ENCODE measurements around the gene MACROD1. TPM values are rescaled to one million over a fixed set of nuclear protein-coding genes. Genes with fewer than 3 reads are reported as not detected.

The MACROD1 gene
- total and polyA plus RNA-seq, 2 donors (not counting 3 experiments of a cell fraction or from before 2014, with no cell fraction given), result 11.0 to 16.2 TPM

DNA sequence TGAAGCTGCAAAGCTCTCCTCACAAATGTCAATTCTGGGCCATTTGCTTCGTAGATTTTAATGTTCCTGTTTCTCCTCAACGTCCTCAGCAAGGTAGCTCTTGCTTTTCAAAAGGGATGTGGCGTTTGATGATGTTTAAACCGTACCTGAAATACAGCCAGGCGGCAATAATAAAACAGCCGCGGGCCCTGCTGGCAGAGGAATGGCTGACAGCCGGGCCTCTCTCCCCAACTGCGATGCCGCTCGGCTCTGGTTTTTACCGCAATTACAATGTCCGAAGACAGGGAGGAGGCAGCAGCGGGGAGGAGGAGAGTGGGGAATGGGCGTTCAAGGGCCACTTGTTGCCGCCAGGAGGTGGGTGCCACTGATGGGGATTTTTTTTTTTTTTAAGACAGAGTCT, 27.5 kb downstream of the MACROD1 start:
- Histone ChIP-seq H3K4me3 (replicated peaks in 1 of 3; ENCODE audit: insufficient read depth in 1 of 3, low read depth in 1 of 3, low read length in 3 of 3) (no peak overlapping the region), H3K9me1 (replicated peaks; ENCODE audit: control insufficient read depth, extremely low read depth, insufficient read depth, low read length) (no peaks in the 10 kb centered on the region)
- dilution Hi-C loops (cut with MboI; ENCODE audit: extremely low pct_ligation_motif_present, low sequenced_read_pairs), result no loop called here

More for the DNA sequence above, 27.5 kb downstream of the MACROD1 start:
- Histone ChIP-seq H4K20me1 (replicated peaks; ENCODE audit: control insufficient read depth, extremely low read depth, insufficient read depth, low read length) (no peaks in the 10 kb centered on the region), H3K27me3 (ENCODE audit: control insufficient read depth in 2 of 2, insufficient read depth in 2 of 2, low read length in 2 of 2) (no peaks in the 10 kb centered on the region), H3K9me3 (replicated peaks; ENCODE audit: control insufficient read depth, insufficient read depth, low read length) (no peaks in the 10 kb centered on the region), H3K4me2 (ENCODE audit: insufficient read depth, low read length) (no peak overlapping the region), H3K4me1 (ENCODE audit: control insufficient read depth, extremely low read depth, insufficient read depth, low read length) (no peaks in the 10 kb centered on the region), H3K9ac (replicated peaks; ENCODE audit: extremely low read depth, insufficient read depth, low read length) (no peak overlapping the region), H2AFZ (ENCODE audit: low read depth, low read length) (no peak overlapping the region), H3K36me3 (ENCODE audit: control insufficient read depth in 2 of 2, extremely low read depth in 1 of 2, insufficient read depth in 2 of 2, low read length in 2 of 2) (no peaks in the 10 kb centered on the region), H3K79me2 (ENCODE audit: control insufficient read depth, insufficient read depth, low read length) (no peaks in the 10 kb centered on the region), H3K27ac (ENCODE audit: insufficient read depth, low read depth, low read length) (no peak overlapping the region)
- DNase-seq (ENCODE audit: low read depth, low spot score), result no peak
- TF ChIP-seq GATA2 (IDR thresholded peaks at IDR 0.05; ENCODE audit: insufficient read depth, insufficient read length, low read depth, low read length) (no peak), EZH2 (IDR thresholded peaks at IDR 0.05; ENCODE audit: borderline replicate concordance, low read depth, low read length, severe bottlenecking) (no peak), MAX (IDR thresholded peaks at IDR 0.05; ENCODE audit: insufficient read depth, insufficient read length) (no peak), POLR2AphosphoS5 (IDR thresholded peaks at IDR 0.05; ENCODE audit: insufficient read depth, low read depth, low read length) (no peak), FOS (IDR thresholded peaks at IDR 0.05; ENCODE audit: borderline replicate concordance, insufficient read depth, low read length) (no peak), JUN (IDR thresholded peaks at IDR 0.05; ENCODE audit: borderline replicate concordance, insufficient read depth, insufficient read length, low read depth) (no peak), POLR2A (IDR thresholded peaks at IDR 0.05; ENCODE audit: low read depth, low read length) (no peak), MYC (IDR thresholded peaks at IDR 0.05; ENCODE audit: low read depth, low read length) (no peak)
- TF ChIP-seq, protein P1, sequence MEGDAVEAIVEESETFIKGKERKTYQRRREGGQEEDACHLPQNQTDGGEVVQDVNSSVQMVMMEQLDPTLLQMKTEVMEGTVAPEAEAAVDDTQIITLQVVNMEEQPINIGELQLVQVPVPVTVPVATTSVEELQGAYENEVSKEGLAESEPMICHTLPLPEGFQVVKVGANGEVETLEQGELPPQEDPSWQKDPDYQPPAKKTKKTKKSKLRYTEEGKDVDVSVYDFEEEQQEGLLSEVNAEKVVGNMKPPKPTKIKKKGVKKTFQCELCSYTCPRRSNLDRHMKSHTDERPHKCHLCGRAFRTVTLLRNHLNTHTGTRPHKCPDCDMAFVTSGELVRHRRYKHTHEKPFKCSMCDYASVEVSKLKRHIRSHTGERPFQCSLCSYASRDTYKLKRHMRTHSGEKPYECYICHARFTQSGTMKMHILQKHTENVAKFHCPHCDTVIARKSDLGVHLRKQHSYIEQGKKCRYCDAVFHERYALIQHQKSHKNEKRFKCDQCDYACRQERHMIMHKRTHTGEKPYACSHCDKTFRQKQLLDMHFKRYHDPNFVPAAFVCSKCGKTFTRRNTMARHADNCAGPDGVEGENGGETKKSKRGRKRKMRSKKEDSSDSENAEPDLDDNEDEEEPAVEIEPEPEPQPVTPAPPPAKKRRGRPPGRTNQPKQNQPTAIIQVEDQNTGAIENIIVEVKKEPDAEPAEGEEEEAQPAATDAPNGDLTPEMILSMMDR (IDR thresholded peaks at IDR 0.05; ENCODE audit: extremely low read depth in 1 of 2, insufficient read depth in 1 of 2, low read depth in 1 of 2, low read length in 2 of 2), result no peak
- POLR2A ChIA-PET, result no interaction called here
- BruUV-seq (replicated peaks), result no TSS peak
- CTCF ChIA-PET, result interaction anchor here (0.9 kb wide), 2 partner anchors 11 kb away, joined by 3 read pairs; no protein-coding TSS in a partner anchor
- no peak for FAIRE-seq
- intact Hi-C loops (cut with micrococcal nuclease), result no loop called here

All from endothelial cell of umbilical vein (primary cell).